Measurements from ENCODE around the gene ZNF208.
"Not testable (repeated sequence)": the region's sequence is repeated elsewhere in the genome, so short reads cannot be mapped to it uniquely, and the experiment has no call there.

Gene ZNF208

GRCh38 chr19:21907516-21907915 lies 103.2 kb downstream of the ZNF208 start:
- TF ChIP-seq CTCF (conservative IDR thresholded peaks at IDR 0.05) (no peak), ZFX (IDR thresholded peaks at IDR 0.05) (no peak)
- H3K27ac ChIP-seq, result no peak overlapping the region

- TF ChIP-seq ZFX (IDR thresholded peaks at IDR 0.05), result no peak
- no peak for TF ChIP-seq CTCF (conservative IDR thresholded peaks at IDR 0.05)
- H3K27ac ChIP-seq, result no peak overlapping the region
Observed at GRCh38 chr19:21902571-21902970, 108.2 kb downstream of the ZNF208 start.

- no peak overlapping the region; the same call in 1 of the 2 replicates for H3K27ac ChIP-seq
- TF ChIP-seq CTCF (conservative IDR thresholded peaks at IDR 0.05) (no peak), ZFX (IDR thresholded peaks at IDR 0.05) (no peak)
Observed at GRCh38 chr19:21901861-21902260, 108.9 kb downstream of the ZNF208 start.

- TF ChIP-seq ZFX (IDR thresholded peaks at IDR 0.05) (no peak), CTCF (conservative IDR thresholded peaks at IDR 0.05) (no peak)
- no peak overlapping the region for H3K27ac ChIP-seq
Observed at GRCh38 chr19:21900401-21900800, 110.3 kb downstream of the ZNF208 start.

GRCh38 chr19:21891086-21891485 lies 119.7 kb downstream of the ZNF208 start:
- TF ChIP-seq CTCF (conservative IDR thresholded peaks at IDR 0.05) (no peak), ZFX (IDR thresholded peaks at IDR 0.05) (no peak)
- no peak overlapping the region for H3K27ac ChIP-seq

- TF ChIP-seq CTCF (conservative IDR thresholded peaks at IDR 0.05), result peak; percentile 33
- not testable (repeated sequence) for H3K27ac ChIP-seq
Observed at GRCh38 chr19:21890017-21890416, 120.7 kb downstream of the ZNF208 start.

- H3K27ac ChIP-seq, result not testable (repeated sequence)
Observed at GRCh38 chr19:21885516-21885915, 125.2 kb downstream of the ZNF208 start.

GRCh38 chr19:21884786-21885185 lies 126.0 kb downstream of the ZNF208 start:
- H3K27ac ChIP-seq, result not testable (repeated sequence)

GRCh38 chr19:21883516-21883915 lies 127.2 kb downstream of the ZNF208 start:
- H3K27ac ChIP-seq, result no peak overlapping the region
- TF ChIP-seq ZFX (IDR thresholded peaks at IDR 0.05) (no peak), CTCF (conservative IDR thresholded peaks at IDR 0.05) (no peak)
